HepG2 (cell line): ENCODE measurements around the gene ZCCHC8. TPM values are rescaled to one million over a fixed set of nuclear protein-coding genes. Genes with fewer than 3 reads are reported as not detected.

Source experiments
- AKAP8 ChIP-seq: sonication (generic); formaldehyde crosslinking; IDR thresholded peaks from 2 replicates; pipeline ENCODE4 v1.5.1; 2020; ENCODE audit warnings: mild to moderate bottlenecking, missing genetic modification reagents
- MAFF ChIP-seq: IDR thresholded peaks from 2 replicates; pipeline ENCODE4 v1.6.1; 2011; ENCODE audit warnings: low read depth, low read length, improper control_type of control experiment
- MTF2 ChIP-seq: sonication (generic); formaldehyde crosslinking; IDR thresholded peaks from 2 replicates; pipeline ENCODE4 v1.5.0; 2020; ENCODE audit warnings: missing genetic modification reagents, borderline replicate concordance
- RXRA ChIP-seq: sonication (generic); formaldehyde crosslinking; IDR thresholded peaks from 2 replicates; pipeline ENCODE4 v1.5.1; 2020; ENCODE audit warnings: missing genetic modification reagents
- ZNF562 ChIP-seq: sonication (generic); formaldehyde crosslinking; IDR thresholded peaks from 2 replicates; pipeline ENCODE4 v1.8.0; 2022; ENCODE audit warnings: missing genetic modification reagents, borderline replicate concordance
- polyA plus RNA-seq, 8 experiments: library from polyadenylated mRNA; depleted of rRNA in 3 of 8; stranded (reverse) in 7 of 8; unstranded in 1 of 8; fragments of >200 nt; fragmentation: Illumina TruSeq in 4 of 8; extraction: Trizol in 4 of 8; gene quantifications; 2 replicates each; pipeline versions ENCODE4 v1.2.1 to v1.2.3, GENCODE V29; 2011 to 2016; ENCODE audit warnings: low read depth in 4 of 8, missing spikeins in 1 of 8, mixed read lengths in 1 of 8; ENCODE audit not compliant: insufficient read depth in 1 of 8
- total RNA-seq, 5 experiments: library from RNA; depleted of rRNA; stranded (reverse); fragments of >200 nt; fragmentation: Illumina TruSeq; extraction: Trizol; gene quantifications; 2 replicates each; pipeline ENCODE4 v1.2.3, GENCODE V29; 2016; ENCODE audit warnings: low read depth in 1 of 5
- TF ChIP-seq, protein P1 (sequence below): sonication (generic); formaldehyde crosslinking; IDR thresholded peaks from 2 replicates; pipeline ENCODE4; 2020; ENCODE audit warnings: missing genetic modification reagents, mild to moderate bottlenecking, borderline replicate concordance
- TF ChIP-seq, protein P2 (sequence below): IDR thresholded peaks from 2 replicates; pipeline ENCODE4 v1.6.1; 2016; ENCODE audit warnings: low read depth, missing genetic modification reagents, missing compliant biosample characterization
- TF ChIP-seq, protein P3 (sequence below): sonication (generic); formaldehyde crosslinking; IDR thresholded peaks from 2 replicates; pipeline ENCODE4 v1.4.0; 2020; ENCODE audit warnings: missing genetic modification reagents, borderline replicate concordance

Gene ZCCHC8
- total and polyA plus RNA-seq, 2 of the 13 experiments (the other 11 are each of a cell fraction or from before 2014, with no cell fraction given), result 18.6 to 20.9 TPM

DNA sequence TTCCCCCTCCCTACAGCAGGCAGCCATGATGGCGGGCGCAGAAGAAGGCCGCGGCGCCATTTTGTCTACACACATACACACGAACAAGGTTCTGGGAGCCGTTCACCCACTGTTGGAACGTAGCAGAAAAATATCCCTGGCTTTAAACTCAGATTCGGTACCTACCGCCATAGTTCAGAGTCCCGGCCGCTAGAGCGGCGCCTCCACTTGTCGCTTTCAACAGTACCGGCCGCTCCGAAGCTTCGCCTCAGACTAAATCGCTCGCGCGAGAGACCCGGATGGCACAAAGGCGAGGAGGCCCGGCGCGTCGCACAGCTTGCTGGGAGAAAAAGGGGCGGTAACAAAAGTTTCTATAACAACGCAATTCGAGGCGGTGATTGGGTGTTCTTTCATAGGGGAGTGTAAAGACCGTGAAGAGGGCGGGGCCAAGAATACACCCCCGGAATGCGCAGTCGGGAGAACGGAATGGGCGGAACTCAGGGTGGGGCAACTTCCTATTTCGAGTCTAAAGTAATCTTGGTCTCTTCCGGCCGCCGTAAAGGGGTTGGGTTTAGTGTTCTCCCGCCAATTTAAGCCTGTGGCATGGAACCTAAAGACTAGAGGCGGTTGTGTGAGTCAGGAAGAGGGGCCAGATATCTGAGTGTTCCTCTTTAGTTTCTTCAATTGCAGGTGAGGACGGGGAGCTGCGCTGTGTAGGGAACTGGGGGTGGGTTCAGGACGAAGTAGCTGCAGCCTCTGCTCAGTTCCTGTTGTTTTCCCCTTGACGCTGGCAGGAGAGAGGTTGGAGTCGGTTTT, 26.1 kb upstream of the ZCCHC8 start, which contains the start of the genes KNTC1 and RSRC2 (continued):
- TF ChIP-seq, protein P1, sequence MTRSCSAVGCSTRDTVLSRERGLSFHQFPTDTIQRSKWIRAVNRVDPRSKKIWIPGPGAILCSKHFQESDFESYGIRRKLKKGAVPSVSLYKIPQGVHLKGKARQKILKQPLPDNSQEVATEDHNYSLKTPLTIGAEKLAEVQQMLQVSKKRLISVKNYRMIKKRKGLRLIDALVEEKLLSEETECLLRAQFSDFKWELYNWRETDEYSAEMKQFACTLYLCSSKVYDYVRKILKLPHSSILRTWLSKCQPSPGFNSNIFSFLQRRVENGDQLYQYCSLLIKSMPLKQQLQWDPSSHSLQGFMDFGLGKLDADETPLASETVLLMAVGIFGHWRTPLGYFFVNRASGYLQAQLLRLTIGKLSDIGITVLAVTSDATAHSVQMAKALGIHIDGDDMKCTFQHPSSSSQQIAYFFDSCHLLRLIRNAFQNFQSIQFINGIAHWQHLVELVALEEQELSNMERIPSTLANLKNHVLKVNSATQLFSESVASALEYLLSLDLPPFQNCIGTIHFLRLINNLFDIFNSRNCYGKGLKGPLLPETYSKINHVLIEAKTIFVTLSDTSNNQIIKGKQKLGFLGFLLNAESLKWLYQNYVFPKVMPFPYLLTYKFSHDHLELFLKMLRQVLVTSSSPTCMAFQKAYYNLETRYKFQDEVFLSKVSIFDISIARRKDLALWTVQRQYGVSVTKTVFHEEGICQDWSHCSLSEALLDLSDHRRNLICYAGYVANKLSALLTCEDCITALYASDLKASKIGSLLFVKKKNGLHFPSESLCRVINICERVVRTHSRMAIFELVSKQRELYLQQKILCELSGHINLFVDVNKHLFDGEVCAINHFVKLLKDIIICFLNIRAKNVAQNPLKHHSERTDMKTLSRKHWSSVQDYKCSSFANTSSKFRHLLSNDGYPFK (CRISPR knock-in tag), result peak; percentile 99
- peak; percentile 37; the same call in 1 of the 2 replicates for TF ChIP-seq RXRA
- no peak for TF ChIP-seq AKAP8
- TF ChIP-seq MAFF, result no peak
- TF ChIP-seq, protein P2, sequence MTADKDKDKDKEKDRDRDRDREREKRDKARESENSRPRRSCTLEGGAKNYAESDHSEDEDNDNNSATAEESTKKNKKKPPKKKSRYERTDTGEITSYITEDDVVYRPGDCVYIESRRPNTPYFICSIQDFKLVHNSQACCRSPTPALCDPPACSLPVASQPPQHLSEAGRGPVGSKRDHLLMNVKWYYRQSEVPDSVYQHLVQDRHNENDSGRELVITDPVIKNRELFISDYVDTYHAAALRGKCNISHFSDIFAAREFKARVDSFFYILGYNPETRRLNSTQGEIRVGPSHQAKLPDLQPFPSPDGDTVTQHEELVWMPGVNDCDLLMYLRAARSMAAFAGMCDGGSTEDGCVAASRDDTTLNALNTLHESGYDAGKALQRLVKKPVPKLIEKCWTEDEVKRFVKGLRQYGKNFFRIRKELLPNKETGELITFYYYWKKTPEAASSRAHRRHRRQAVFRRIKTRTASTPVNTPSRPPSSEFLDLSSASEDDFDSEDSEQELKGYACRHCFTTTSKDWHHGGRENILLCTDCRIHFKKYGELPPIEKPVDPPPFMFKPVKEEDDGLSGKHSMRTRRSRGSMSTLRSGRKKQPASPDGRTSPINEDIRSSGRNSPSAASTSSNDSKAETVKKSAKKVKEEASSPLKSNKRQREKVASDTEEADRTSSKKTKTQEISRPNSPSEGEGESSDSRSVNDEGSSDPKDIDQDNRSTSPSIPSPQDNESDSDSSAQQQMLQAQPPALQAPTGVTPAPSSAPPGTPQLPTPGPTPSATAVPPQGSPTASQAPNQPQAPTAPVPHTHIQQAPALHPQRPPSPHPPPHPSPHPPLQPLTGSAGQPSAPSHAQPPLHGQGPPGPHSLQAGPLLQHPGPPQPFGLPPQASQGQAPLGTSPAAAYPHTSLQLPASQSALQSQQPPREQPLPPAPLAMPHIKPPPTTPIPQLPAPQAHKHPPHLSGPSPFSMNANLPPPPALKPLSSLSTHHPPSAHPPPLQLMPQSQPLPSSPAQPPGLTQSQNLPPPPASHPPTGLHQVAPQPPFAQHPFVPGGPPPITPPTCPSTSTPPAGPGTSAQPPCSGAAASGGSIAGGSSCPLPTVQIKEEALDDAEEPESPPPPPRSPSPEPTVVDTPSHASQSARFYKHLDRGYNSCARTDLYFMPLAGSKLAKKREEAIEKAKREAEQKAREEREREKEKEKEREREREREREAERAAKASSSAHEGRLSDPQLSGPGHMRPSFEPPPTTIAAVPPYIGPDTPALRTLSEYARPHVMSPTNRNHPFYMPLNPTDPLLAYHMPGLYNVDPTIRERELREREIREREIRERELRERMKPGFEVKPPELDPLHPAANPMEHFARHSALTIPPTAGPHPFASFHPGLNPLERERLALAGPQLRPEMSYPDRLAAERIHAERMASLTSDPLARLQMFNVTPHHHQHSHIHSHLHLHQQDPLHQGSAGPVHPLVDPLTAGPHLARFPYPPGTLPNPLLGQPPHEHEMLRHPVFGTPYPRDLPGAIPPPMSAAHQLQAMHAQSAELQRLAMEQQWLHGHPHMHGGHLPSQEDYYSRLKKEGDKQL, result no peak
- TF ChIP-seq, protein P3, sequence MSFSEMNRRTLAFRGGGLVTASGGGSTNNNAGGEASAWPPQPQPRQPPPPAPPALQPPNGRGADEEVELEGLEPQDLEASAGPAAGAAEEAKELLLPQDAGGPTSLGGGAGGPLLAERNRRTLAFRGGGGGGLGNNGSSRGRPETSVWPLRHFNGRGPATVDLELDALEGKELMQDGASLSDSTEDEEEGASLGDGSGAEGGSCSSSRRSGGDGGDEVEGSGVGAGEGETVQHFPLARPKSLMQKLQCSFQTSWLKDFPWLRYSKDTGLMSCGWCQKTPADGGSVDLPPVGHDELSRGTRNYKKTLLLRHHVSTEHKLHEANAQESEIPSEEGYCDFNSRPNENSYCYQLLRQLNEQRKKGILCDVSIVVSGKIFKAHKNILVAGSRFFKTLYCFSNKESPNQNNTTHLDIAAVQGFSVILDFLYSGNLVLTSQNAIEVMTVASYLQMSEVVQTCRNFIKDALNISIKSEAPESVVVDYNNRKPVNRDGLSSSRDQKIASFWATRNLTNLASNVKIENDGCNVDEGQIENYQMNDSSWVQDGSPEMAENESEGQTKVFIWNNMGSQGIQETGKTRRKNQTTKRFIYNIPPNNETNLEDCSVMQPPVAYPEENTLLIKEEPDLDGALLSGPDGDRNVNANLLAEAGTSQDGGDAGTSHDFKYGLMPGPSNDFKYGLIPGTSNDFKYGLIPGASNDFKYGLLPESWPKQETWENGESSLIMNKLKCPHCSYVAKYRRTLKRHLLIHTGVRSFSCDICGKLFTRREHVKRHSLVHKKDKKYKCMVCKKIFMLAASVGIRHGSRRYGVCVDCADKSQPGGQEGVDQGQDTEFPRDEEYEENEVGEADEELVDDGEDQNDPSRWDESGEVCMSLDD (CRISPR knock-in tag), result peak; percentile 74; the same call in 1 of the 2 replicates
- no peak for TF ChIP-seq ZNF562
- TF ChIP-seq MTF2 (CRISPR knock-in tag), result no peak
